ENCODE measurements around the gene NCAPD2.

DNA sequence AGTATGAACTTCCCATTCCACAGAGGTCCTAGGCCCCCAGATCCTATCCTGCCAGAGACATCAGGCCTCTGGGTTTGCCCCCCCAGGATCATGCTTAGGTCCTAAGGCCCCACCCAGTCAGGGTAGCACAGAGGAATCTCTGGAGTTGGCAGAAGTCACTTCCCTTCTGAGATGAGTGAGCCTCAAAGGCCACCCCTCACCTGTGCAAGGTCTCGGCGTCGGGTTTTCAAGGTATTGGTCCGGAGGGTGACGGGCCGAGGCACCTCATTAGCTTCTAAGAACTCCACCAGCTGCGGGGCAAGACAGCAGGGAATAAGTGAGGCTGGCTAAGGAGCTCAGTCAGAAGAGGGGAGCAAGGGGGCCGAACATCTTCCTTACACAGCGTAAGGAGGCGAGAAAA, 69.0 kb downstream of the NCAPD2 start:
- TF ChIP-seq YY1 (IDR thresholded peaks at IDR 0.05; ENCODE audit: insufficient read depth, insufficient read length) (no peak), SUZ12 (IDR thresholded peaks at IDR 0.05; ENCODE audit: extremely low read depth, insufficient read depth, insufficient read length) (no peak), ZNF274 (IDR thresholded peaks at IDR 0.05; ENCODE audit: low read depth, low read length) (no peak)

Measured in NT2/D1 (cell line).